ENCODE results near the gene OSBPL6.

The OSBPL6 gene

GRCh38 chr2:178277741-178278197 is 83.5 kb downstream of the OSBPL6 start:
- peak; percentile 61 for DNase-seq (ENCODE audit: extremely low spot score)
- ChIA-PET POLR2A (no interaction called here), CTCF (no interaction called here)
- TF ChIP-seq FOXA1 (IDR thresholded peaks at IDR 0.05) (no peak), SP1 (IDR thresholded peaks at IDR 0.05) (no peak), ZNF384 (IDR thresholded peaks at IDR 0.05) (no peak), TARDBP (IDR thresholded peaks at IDR 0.05) (no peak), L3MBTL2 (conservative IDR thresholded peaks at IDR 0.05) (peak; percentile 62), BHLHE40 (IDR thresholded peaks at IDR 0.05; ENCODE audit: borderline replicate concordance) (no peak), FOXK2 (IDR thresholded peaks at IDR 0.05) (no peak)

GRCh38 chr2:178279142-178279541 is 84.8 kb downstream of the OSBPL6 start:
- TF ChIP-seq SUZ12 (IDR thresholded peaks at IDR 0.05) (no peak), CTBP1 (IDR thresholded peaks at IDR 0.05; ENCODE audit: borderline replicate concordance) (no peak), NFRKB (IDR thresholded peaks at IDR 0.05) (no peak), SP1 (IDR thresholded peaks at IDR 0.05) (no peak), PKNOX1 (IDR thresholded peaks at IDR 0.05) (no peak), HDGF (IDR thresholded peaks at IDR 0.05; ENCODE audit: borderline replicate concordance) (no peak), L3MBTL2 (conservative IDR thresholded peaks at IDR 0.05) (no peak), FOXK2 (IDR thresholded peaks at IDR 0.05) (no peak), FOXA1 (IDR thresholded peaks at IDR 0.05) (no peak), LEF1 (IDR thresholded peaks at IDR 0.05; ENCODE audit: borderline replicate concordance) (no peak), ARNT (IDR thresholded peaks at IDR 0.05) (no peak), FOXM1 (IDR thresholded peaks at IDR 0.05; ENCODE audit: borderline replicate concordance) (no peak), ZNF384 (IDR thresholded peaks at IDR 0.05) (no peak), ELF4 (IDR thresholded peaks at IDR 0.05) (no peak)
- DNase-seq (ENCODE audit: extremely low spot score): no peak
- POLR2A ChIA-PET: interaction anchor here (0.6 kb wide), 1 partner anchor 167 kb away, joined by 3 read pairs; the partner anchor contains the start of gene RBM45
- CTCF ChIA-PET: no interaction called here

- no peak for TF ChIP-seq ARNT (IDR thresholded peaks at IDR 0.05)
- TF ChIP-seq ELF4 (IDR thresholded peaks at IDR 0.05): no peak
- TF ChIP-seq FOXK2 (IDR thresholded peaks at IDR 0.05): no peak
- no peak for TF ChIP-seq FOXA1 (IDR thresholded peaks at IDR 0.05)
- TF ChIP-seq SP1 (IDR thresholded peaks at IDR 0.05): no peak
- TF ChIP-seq FOXM1 (IDR thresholded peaks at IDR 0.05; ENCODE audit: borderline replicate concordance): no peak
- TF ChIP-seq BHLHE40 (IDR thresholded peaks at IDR 0.05; ENCODE audit: borderline replicate concordance): no peak
- TF ChIP-seq PKNOX1 (IDR thresholded peaks at IDR 0.05): no peak
- no peak for TF ChIP-seq SUZ12 (IDR thresholded peaks at IDR 0.05)
- TF ChIP-seq TARDBP (IDR thresholded peaks at IDR 0.05): no peak
- no peak for TF ChIP-seq CTBP1 (IDR thresholded peaks at IDR 0.05; ENCODE audit: borderline replicate concordance)
- no peak for TF ChIP-seq L3MBTL2 (conservative IDR thresholded peaks at IDR 0.05)
- TF ChIP-seq NFRKB (IDR thresholded peaks at IDR 0.05): no peak
- no peak for TF ChIP-seq HDGF (IDR thresholded peaks at IDR 0.05; ENCODE audit: borderline replicate concordance)
- no peak for TF ChIP-seq LEF1 (IDR thresholded peaks at IDR 0.05; ENCODE audit: borderline replicate concordance)
- TF ChIP-seq ZNF384 (IDR thresholded peaks at IDR 0.05): no peak
- no peak for DNase-seq (ENCODE audit: extremely low spot score)
- POLR2A ChIA-PET: no interaction called here
- CTCF ChIA-PET: interaction anchor here (0.7 kb wide), 1 partner anchor 23 kb away, joined by 3 read pairs; no protein-coding TSS in a partner anchor
Measured at GRCh38 chr2:178279636-178280035, 85.3 kb downstream of the OSBPL6 start.

GRCh38 chr2:178280244-178280852 is 86.0 kb downstream of the OSBPL6 start:
- CTCF ChIA-PET: interaction anchor here (0.6 to 0.7 kb wide), 2 partner anchors 23 to 1975 kb away, joined by 3 to 5 read pairs; no protein-coding TSS in a partner anchor
- TF ChIP-seq PKNOX1 (IDR thresholded peaks at IDR 0.05): no peak
- TF ChIP-seq FOXA1 (IDR thresholded peaks at IDR 0.05): no peak
- no peak for TF ChIP-seq FOXK2 (IDR thresholded peaks at IDR 0.05)
- TF ChIP-seq SP1 (IDR thresholded peaks at IDR 0.05): no peak
- TF ChIP-seq CTBP1 (IDR thresholded peaks at IDR 0.05; ENCODE audit: borderline replicate concordance): no peak
- no peak for TF ChIP-seq ZNF384 (IDR thresholded peaks at IDR 0.05)
- TF ChIP-seq L3MBTL2 (conservative IDR thresholded peaks at IDR 0.05): no peak
- TF ChIP-seq HDGF (IDR thresholded peaks at IDR 0.05; ENCODE audit: borderline replicate concordance): no peak
- TF ChIP-seq ELF4 (IDR thresholded peaks at IDR 0.05): no peak
- no peak for TF ChIP-seq NFRKB (IDR thresholded peaks at IDR 0.05)
- no peak for TF ChIP-seq SUZ12 (IDR thresholded peaks at IDR 0.05)
- TF ChIP-seq TARDBP (IDR thresholded peaks at IDR 0.05): no peak
- DNase-seq (ENCODE audit: extremely low spot score): peak; percentile 57
- POLR2A ChIA-PET: no interaction called here

- no peak for DNase-seq (ENCODE audit: extremely low spot score)
- TF ChIP-seq ARNT (IDR thresholded peaks at IDR 0.05) (no peak), NFRKB (IDR thresholded peaks at IDR 0.05) (no peak), BHLHE40 (IDR thresholded peaks at IDR 0.05; ENCODE audit: borderline replicate concordance) (no peak), FOXK2 (IDR thresholded peaks at IDR 0.05) (no peak), PKNOX1 (IDR thresholded peaks at IDR 0.05) (no peak), FOXM1 (IDR thresholded peaks at IDR 0.05; ENCODE audit: borderline replicate concordance) (no peak), ELF4 (IDR thresholded peaks at IDR 0.05) (no peak), CTBP1 (IDR thresholded peaks at IDR 0.05; ENCODE audit: borderline replicate concordance) (no peak), L3MBTL2 (conservative IDR thresholded peaks at IDR 0.05) (no peak), SP1 (IDR thresholded peaks at IDR 0.05) (no peak), HDGF (IDR thresholded peaks at IDR 0.05; ENCODE audit: borderline replicate concordance) (no peak), FOXA1 (IDR thresholded peaks at IDR 0.05) (no peak), ZNF384 (IDR thresholded peaks at IDR 0.05) (no peak), TARDBP (IDR thresholded peaks at IDR 0.05) (no peak), SUZ12 (IDR thresholded peaks at IDR 0.05) (no peak), LEF1 (IDR thresholded peaks at IDR 0.05; ENCODE audit: borderline replicate concordance) (no peak)
- ChIA-PET CTCF (interaction anchor here (0.5 to 0.9 kb wide), 3 partner anchors 38 to 1457 kb away, joined by 3 read pairs; no protein-coding TSS in a partner anchor), POLR2A (interaction anchor here (0.8 kb wide), 1 partner anchor 169 kb away, joined by 3 read pairs; the partner anchor contains the start of genes PJVK and PRKRA)
Measured at GRCh38 chr2:178282075-178282815, 87.9 kb downstream of the OSBPL6 start.
